Measurements from ENCODE around the gene NEURL3.
"Not testable (repeated sequence)": the region's sequence is repeated elsewhere in the genome, so short reads cannot be mapped to it uniquely, and the experiment has no call there.

The NEURL3 gene

GRCh38 chr2:96506907-96507240, 1.7 kb upstream of the NEURL3 start:
- no peak for DNase-seq (ENCODE audit: low read depth in 2 of 2)

DNA sequence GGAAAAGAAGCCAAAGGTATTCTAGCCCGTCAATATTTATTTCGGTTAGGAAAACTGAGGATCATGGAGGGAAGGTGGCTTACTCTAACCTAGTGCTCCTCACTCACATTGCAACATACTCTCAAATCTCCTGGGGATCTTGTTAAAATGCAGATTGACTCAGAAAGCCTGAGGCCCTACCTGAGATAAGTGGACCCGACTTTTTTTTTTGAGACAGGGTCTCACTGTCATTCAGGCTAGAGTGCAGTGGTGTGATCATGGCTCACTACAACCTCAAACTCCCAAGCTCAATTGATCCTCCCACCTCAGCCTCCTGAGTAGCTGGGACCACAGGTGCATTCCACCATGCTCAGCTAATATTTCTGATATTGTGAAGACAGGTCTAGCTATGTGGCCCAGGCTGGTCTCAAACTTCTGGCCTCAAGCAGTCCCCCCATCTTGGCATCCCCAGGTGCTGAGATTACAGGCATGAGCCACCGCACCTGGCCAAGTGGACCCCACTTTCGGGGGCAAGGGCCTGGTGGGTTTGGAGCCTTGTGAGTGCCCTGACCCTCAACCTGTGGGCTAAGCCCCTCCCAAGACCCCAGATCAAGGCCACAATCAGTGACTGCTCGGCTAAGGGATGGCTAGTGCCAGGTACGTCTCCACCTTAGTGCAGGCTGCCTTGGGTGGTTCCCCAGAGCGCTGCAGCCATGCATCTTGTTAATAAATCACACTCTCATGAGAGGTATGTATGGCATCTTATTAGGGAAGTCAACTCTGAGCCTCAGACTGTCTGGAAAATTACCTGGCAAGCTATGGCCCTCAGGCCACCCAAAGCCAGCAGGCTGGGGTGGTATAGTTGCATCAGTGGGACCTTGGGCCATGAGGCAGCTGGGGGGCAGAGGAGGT, 1.1 kb upstream of the NEURL3 start:
- DNase-seq (ENCODE audit: low read depth in 2 of 2): no peak

DNA sequence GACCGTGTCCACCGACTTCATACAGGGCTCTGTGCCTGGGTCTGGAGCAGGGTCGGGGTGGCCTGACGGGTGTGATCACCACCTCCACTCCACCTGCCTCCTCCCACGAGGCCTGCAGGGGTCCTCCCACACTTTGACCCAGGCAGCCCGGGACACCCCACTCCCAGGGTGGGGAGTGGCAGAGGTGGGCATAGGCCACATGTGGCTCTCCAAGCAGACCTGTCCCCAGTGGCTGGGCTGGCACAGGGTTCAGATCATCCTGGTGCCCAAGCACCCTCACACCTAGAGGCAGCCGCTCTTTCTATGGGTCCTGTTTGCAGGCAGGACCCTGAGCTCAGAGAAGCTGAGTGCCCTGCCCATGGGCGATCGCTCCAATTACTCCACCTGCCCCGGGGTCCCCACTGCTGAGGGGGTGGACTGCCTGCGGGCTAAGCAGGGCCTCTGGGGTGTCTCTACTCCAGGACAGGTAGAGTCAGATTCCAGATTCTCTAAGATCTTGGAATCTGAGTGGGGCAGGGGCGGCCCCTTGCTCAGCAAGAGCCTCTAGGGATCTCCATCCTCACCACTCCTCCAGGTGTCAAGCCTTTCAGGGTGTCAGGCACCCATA, 1.4 kb downstream of the NEURL3 start:
- DNase-seq (ENCODE audit: low read depth in 2 of 2): no peak

GRCh38 chr2:96502891-96503636, 2.1 kb downstream of the NEURL3 start:
- no peak for DNase-seq (ENCODE audit: low read depth in 2 of 2)

DNA sequence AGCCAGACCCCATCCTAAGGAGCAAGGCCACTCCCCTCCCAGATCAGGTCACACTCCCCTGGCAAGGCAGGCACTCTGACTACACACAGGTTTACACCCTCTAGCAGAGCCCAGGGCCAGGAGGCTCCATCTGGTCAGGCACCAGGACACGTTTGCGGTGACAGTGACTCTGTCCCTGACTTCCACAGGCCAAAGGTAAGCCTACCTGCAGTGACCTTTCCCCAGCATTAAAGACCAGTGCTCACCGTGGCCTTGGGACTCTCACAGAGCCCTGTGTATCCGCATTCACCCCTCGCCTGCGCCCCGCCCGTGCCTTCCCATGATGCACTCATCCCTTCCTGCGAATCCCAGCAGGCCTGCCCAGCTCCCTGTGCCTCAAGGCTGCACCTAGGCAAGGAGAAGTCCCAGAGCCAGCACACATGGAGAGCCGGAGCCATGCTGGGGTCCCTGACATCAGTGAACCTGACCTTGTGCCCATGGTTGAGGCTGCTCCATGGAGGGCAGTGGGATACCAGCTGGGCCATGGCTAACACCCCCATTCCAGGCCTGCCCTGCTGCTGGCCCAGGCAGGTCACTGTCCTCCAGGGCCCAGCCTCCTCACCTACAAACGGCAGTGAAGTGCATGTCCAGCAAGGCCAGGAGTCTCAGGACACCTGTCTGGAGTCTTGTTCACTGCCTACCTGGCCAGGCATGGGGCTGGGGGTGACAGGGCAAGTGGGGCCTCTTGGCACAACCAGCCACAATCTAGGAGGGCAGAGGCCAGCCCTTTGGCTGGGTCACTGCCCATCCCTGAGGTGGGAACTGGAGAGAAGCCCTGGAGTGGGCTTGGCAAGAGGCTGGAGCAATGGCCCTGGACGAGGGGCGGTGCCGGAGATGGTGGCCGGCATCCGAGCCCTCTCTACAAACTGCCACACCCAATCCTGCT, 3.0 kb downstream of the NEURL3 start:
- no peak for DNase-seq (ENCODE audit: low read depth in 2 of 2)

DNA sequence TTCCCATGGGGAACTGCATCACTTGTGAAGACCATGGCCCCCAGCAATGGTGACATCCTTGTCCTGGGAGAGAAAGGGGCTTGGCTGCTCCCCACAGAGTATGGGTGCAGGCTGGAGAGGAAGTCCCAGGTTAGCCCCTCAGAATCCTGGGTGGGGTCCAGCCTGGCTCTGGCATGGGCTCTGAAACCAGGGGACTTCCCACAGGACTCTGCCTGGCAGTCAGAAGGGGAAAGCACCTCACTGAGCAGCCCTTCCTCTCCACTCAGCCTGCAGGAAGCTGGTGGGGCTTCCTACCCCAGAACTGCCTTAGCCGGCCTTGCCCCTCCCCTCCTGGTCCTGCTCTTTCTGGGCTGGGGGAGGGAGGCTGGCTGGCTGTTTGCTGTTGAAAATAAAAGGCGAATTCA, 3.7 kb downstream of the NEURL3 start:
- DNase-seq (ENCODE audit: low read depth in 2 of 2): no peak

DNA sequence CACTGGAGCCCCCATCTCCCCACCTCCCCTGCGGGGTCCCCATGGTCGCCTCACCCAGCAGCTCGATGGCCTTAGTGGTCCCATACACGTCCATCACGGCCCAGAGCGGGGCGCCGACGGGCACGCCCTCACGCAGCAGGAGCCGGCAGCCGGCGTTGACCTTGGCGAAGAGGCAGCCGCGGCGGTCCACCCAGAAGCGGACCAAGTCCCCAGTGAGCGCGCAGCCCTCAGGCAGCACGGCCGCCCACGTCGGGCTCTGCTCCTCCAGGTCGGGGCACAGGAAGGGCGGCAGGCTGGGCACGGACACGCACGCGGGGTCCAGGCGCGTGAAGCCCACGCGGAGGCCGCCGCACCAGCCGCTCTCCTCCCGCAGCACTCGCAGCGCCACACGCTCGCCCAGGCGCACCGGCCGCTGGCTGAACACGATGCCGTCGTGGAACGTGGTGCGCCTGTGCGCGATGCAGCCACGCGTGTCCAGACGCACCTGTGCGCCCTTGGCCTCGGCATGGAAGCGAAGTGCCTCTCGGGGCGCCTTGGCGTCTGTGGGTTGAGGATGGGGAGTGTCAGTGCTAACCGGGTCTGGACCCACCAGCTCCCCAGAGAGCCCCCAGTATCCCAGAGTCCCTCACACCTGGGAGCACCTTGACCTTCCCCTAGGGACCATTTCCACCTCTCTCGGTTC, 4.6 kb downstream of the NEURL3 start:
- DNase-seq (ENCODE audit: low read depth in 2 of 2): no peak

DNA sequence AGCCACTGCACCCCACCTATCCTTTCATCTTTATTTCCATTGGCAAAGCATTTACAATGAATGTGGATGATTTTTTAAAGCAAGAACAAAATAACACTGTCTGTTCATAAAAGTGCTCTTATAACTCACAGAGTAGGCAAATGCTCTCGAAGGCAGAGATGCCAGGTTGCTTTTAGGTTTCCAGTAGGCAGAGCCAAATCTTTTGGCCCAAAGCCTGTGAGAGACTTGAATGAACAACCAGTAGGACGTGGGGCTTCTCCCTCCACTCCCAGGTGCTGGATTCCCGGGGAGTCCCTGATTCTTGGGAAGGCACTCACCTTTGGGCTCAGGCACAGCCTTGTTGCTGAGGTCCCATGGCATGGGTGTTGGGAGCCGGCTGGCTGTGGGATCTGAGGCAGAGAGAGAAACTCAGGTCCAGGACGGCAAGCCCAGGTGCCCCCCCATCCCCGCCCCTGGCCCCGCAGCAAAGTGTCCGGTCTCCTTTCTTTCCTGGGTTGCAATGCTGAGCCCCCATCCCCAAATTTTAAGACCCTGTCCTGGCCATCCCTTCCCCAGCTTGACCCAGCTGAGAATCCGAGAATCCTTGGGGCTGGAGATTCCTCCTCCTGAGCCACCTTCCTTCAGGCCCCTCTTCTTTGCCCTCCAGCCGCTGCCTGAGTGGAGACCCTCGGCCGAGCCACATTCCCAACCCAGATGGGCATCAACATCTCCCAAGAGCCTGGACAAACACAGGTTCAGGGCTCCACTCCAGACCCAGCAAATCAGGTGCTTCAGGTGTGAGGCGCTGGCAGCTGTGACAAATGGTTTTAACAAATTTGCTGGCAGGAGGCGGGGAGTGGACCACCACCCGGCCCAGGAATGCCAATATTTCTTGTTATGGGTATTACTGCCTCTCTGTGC, 5.8 kb downstream of the NEURL3 start:
- DNase-seq (ENCODE audit: low read depth in 2 of 2): no peak

GRCh38 chr2:96498611-96499010, 6.5 kb downstream of the NEURL3 start:
- DNase-seq (ENCODE audit: low read depth in 2 of 2): not testable (repeated sequence)

DNA sequence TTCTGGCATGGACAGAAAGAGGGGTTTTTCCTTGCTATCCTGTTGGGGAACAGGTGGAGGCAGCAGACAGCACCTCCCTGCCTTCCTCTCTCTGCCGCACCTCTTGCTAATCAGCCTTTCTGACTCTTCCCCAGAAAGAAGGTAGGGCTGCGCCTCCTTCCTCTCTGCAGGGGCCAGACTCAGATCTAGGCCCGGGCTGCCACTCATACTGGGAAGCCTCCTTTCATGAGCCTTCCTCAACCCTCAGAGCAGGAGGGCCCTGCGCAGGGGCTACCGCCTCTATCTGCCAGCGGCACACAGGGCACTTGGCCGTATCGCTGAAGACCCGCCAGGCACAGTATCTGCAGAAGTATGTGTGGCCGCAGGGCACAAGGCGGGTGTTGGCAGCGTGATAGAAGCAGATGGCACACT, 7.1 kb downstream of the NEURL3 start:
- no peak for DNase-seq (ENCODE audit: low read depth in 2 of 2)

- DNase-seq (ENCODE audit: low read depth in 2 of 2): no peak
Observed at GRCh38 chr2:96495982-96496629, 9.1 kb downstream of the NEURL3 start.

DNA sequence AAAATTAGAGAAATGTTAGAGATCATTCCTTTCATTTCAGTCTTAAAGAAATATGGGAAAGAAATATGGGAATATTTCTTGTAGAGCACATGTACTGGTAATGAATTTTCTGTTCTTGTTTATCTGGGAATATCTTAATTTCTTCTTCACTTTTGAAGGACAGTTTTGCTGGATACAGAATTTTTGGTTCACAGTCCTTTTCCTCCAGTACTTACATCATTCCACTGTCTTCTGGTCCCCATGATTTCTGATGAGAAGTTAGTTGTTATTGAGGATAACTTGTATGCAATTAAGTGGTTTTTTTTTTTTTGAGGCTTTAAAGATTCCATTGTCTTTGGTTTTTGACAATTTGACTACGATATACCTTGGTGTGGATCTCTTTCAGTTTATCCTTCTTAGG, 11.0 kb downstream of the NEURL3 start:
- no peak for DNase-seq (ENCODE audit: low read depth in 2 of 2)

DNA sequence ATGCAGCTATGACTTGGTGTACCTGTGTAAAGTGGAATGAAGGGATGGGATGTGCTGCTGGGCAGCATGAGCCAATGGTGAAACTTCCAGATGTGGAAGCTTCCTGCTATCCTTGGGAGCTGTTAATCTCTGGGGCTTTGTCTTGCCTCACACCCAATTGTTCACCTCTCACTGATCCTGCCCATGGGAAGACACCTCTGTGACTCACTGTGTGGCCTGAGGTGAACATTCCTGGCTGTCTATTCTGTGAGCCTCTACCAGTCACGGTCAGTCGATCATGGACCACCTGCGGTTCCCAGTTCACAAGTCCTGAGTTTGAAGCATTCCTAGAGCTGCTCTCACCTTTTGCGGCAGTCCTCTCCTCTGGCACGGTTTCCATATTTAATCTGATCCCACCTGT, 12.1 kb downstream of the NEURL3 start:
- DNase-seq (ENCODE audit: low read depth in 2 of 2): no peak

GRCh38 chr2:96491860-96492497, 13.2 kb downstream of the NEURL3 start:
- DNase-seq (ENCODE audit: low read depth in 2 of 2): no peak

DNA sequence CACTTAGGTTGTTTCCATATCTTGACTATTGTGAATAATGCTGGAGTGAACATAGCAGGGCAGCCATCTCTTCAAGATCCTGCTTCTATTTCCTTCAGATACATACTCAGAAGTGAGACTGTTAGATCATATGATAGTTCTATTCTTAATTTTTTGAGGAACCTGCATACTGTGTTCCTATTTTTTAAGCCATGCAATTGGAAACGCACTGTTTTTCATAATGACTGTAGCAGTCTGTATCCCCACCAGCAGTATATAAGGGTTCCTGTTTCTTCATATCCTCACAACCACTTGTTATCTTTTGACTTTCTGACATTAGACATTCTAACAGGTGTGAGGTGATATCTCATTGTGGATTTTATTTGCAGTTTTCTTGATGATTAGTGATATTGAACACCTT, 15.5 kb downstream of the NEURL3 start:
- no peak for DNase-seq (ENCODE audit: low read depth in 2 of 2)

GRCh38 chr2:96489261-96489660, 15.9 kb downstream of the NEURL3 start:
- DNase-seq (ENCODE audit: low read depth in 2 of 2): no peak

DNA sequence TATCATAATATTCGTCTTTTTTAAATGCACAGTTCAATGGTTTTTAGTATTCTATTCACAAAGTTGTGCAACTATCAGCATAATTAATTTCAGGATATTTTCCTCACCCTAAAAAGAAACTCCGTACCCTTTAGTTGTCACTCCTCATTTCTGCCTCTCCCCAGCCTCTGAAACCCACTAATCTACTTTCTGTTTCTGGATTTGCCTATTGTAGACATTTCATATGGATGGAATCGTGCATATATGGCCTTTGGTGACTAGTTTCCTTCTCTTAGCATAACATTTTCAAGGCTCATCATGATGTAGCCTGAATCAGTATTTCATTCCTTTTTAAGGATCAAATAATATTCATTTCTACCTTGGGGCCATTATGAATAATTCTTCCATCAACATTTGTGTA, 18.5 kb downstream of the NEURL3 start:
- no peak for DNase-seq (ENCODE audit: low read depth in 2 of 2)

DNA sequence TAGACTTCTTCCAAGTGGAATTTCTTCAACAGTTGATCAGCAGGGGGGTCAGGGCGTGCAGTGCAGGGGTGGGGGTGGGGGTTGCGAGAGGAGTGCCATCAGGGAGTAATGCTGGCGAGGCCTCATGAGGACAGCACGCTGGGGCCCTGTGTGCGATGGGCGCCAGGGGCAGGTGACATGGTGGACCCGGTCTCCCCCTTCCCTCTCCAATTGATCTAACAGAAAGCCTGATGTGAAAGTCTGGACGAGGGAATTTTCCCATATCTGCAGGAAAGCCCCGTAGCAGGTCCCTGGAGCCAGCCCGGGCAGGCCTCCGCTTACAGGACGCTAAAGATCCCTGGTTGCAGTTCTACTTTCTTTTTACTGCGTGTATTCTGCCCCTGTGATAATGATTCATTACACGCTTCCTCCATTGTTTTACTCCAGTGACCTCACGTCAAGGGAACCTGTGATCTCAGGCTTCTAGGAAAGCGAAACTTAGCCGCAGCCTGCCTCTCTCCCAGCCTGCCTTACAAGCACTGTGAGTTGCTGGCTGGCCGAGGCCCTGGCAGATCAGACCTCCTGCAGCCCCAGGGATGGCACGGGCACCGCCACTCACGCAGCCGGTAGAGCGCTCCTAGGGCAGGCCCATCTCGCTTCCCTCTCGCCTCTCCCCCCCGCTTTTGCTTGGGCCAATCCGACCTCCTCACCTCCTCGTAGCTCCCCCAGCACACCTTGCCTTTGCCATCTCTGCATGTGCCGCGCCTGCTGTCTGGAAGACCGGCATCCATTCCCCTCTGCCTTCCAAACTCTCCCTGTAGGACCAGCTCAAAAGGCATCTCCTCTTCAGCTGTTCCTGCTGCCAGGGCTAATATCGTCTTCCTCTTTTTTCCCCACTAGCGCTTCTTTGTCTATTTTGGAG, 19.2 kb downstream of the NEURL3 start:
- peak; percentile 65 to 87 for DNase-seq (ENCODE audit: low read depth in 2 of 2)
